HT-29 (cell line): ENCODE measurements around the gene RPL19. TPM values are rescaled to one million over a fixed set of nuclear protein-coding genes. Genes with fewer than 3 reads are reported as not detected.

Experiments used
- DNase-seq: peaks from one replicate; pipeline ENCODE4 v3.0.0-alpha.2; 2015; ENCODE audit warnings: low spot score
- total RNA-seq: library from RNA; depleted of rRNA; stranded (reverse); fragments of >200 nt; shearing (Covaris generic); gene quantifications from 2 replicates; pipeline ENCODE4 v1.2.3, GENCODE V29; 2014

RPL19 gene
- total RNA-seq, 1 experiment from 2014 or later, result 2,436 TPM

DNA sequence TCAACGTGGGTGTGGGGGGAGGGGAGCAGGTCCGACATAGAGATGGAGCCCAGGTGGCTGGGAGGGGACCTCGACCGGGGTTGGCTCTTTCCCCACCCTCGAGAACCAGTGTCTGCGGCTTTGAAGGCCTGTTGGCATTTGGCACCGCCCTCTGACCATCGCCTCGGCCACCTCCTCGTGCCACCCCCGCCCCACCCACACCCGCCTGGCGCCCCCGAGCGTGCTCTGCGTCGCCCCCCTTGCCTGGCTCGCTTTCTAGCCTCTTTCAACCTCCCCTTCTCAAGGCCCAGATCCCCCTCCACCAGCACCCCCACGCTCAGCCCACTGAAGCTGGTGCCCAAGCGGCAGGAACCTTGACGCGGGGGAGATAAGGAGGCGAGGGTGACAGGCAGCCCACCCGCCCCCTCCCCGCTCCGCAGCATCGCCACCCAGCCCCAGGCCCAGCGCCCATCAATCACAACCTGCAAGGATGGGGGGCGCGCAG is 3.2 kb upstream of the RPL19 start:
- DNase-seq, result peak; percentile 27

DNA sequence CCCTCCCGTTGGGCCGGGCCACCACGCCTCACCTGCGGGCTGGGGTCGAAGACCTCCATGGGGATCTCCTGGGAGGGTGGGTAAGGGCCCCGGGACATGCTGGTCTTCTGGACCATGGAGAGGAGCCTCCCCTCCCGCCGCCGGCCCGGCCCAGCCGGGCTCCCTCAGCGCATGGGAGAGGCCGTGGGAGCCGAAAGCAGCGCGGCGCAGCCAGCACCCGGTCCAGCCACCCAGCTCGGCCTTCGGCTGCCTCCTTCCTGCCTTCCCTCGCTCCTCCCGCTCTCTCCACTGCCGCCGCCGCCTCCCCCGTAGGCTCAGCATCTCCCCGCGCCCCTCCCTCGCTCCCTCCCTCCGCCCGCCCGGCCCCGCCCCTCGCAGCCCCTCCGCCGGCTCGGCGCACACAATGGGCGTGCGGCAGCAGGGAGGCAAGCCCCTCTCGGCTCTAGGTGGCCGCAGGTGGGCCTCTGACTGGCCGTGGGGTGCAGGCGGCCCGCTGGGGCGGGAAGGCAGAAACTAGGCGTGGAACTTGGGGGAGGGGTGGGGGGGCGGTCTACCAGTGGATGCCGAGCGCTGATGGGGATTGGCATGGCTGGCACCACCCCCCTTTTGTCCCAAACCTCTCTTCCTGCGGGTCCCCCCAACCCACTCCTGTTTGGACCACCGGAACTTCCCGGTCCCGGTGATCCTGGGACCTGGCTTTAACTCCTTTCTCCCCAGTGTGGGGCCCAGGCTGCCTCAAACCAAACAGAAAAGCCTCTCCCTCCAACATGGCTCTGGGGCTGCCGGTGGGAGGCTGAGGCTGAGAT is 2.5 kb upstream of the RPL19 start, which contains the start of gene CACNB1:
Gene CACNB1 (minus strand): TSS at position 290 of the 806 bp plus-strand sequence. CDS start 174 bp downstream, at position 116.
- peak; percentile 44 for DNase-seq

DNA sequence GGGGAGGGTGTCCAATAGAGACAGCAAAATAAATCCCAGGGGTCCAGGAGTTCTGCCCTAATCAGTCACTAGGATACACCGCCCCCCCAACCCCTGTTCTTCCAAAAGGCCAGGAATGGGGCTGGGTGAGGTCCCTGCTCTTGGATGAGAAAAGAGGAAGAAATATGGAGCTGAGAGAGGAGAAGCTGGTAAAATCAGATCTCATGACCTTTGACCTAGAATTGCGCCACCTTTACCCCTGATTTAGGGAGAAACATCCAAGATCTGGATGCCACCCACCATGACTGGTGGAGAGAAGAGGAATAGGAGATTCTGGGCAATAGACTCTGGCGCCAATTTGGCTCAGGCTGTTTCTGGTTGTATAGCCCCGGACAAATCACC is 1.9 kb upstream of the RPL19 start:
- no peak for DNase-seq

DNA sequence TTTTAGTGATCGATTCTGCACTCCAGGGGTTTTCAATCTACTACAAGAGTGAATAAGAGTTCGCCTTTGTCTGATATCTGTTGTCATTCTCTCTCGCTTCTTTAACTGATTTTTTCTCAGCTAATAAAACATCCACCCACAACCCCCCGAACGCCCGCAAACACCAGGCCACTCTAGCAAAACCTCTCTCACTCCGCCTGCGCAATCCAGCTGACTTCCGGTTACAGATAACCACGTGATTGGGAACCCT is 338 bp upstream of the RPL19 start:
- DNase-seq, result peak; percentile 94

DNA sequence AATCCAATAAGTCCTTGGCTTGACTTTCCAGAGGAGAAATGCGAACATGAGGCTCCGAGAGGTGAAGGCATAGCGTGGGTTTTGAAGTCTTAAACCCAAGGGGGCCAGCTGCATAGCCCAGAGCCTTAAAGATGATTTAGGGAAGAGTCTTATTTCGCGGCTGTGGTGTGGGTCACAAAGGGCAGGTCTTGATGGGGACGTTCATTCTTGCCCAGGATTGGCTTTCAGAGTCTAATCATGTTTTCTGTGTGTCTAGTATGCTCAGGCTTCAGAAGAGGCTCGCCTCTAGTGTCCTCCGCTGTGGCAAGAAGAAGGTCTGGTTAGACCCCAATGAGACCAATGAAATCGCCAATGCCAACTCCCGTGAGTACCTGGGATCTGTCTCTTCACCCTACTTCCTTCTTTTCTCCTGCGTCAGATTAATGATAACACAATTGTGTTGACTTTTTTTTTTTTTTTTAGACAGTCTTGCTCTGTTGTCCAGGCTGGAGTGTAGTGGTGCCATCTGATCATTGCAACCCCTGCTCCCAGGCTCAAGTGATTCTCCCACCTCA is 951 bp downstream of the RPL19 start:
- DNase-seq, result peak; percentile 12

DNA sequence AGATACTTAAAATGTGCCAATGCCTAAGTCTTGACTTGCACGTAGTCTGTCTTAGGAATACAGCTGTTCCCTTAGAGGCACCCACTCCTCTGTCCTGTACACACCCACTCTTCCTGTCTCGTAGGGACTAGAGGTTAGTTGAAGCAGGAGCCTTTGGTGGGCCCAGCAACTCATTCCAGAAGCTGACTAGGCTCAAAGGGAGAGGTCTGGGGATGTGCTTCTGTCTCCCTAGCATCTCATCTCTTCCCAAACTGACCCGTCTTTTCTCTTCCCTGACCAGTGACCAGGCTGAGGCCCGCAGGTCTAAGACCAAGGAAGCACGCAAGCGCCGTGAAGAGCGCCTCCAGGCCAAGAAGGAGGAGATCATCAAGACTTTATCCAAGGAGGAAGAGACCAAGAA is 4.2 kb downstream of the RPL19 start:
- no peak for DNase-seq

DNA sequence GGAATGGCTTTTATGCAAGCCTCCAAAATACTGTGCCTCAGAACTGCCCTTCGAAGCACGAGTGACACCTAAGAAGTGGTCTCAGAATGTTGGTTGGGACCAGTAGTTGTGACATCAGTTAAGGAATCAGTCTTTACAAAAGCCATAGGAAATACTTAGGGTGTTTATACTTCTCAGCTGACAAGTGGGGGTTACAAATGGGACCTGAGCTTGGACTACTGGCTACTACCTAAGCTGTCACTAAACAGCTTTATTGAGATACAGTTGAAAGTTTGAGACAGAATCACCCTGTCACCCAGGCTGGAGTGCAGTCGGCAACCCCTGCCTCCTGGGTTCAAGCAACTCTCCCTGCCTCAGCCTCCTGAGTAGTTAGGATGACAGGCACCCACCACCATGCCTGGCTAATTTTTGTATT is 5.0 kb downstream of the RPL19 start:
- DNase-seq, result peak; percentile 33

DNA sequence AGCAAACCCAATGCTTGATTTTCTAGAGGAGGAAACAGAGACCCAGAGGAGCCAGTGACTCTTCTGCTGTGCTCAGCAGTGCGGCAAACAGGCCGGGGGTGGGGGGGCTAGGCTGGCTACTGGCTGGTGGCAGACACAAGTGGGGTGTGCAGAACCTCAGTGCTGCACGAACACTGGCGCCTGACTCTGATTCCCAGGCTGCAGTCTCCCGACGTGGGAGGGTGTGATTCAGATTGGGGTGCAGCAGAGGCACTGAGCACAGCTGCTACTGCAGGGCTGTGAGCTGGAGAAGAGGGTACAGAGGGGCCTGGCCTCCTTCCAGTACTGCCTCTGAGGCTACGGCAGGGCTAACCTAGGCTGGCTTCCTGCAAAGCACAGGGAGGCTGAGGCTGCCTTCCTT is 8.1 kb downstream of the RPL19 start:
- no peak for DNase-seq

DNA sequence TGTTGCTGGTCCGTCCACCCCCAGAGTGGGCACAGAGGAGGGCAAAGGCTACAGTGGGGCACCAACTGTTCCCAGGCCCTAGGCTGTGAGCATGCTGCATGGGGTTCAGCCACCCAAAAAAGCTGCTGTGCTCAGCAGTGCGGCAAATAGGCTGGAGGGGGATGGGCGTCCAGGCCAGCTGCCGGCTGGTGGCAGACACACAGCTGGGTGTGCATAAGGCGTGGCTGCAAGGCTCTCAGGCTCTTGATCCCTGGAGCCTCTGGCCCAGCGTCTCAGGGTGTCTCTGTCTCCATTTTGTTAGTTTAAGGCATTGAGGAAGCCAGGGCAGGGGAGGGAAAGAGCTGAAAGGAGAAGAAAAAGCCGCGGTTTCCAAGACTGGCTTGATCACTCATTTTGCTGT is 8.8 kb downstream of the RPL19 start:
- peak; percentile 35 for DNase-seq

DNA sequence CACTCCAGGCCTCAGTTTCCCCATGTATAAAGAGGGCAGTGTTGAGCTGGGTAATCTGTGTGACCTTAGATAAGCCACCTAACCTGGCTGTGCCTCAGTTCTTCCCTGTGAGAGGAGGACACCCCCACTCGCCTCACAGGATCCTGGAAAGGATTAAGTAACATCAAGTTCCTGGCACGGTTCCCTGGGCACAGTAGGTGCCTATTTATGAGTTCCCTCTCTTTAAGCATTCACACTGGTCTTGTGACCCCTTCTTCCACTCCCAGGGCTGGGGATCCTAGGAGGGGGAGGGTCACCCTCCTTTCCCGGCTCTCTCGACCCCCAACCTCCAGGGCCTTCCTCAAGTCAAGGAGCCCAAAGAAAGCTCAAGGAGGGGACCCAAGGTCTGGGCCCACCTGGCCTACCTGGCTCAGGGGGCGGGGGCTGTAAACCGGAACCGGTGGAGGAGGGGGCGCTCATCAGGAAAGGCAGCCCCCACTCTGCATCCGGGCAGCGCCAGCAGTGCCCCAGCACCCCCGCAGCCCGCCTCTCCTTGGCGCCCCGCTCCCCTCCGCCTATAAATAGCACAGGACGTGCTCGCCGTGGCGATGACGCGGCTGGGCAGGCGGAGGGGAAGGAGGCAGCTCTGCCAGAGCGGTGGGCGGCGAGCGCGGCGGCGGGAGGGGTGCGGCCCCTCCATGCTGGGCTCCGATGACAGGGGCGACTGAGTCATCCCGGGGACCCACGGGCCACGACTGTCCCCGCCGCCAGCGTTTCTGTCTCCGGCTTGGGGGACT is 9.4 kb downstream of the RPL19 start:
- DNase-seq, result no peak

DNA sequence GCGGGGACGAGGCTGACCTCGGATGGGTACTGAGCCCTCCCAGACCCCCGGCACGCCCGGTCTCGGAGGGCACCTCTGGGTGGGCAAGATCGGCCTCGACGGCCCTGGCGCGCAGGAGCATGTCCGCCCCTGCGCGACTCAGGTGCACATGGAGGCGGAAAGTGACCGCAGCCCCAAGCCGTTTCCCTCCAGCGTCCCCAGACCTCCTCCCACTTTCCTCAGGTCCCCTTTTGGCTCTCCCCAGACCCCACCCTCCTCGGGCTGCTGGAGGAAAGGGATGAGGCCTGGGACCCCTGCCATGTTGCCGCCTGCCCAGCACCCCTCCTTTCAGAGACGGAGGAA is 10.0 kb downstream of the RPL19 start:
- no peak for DNase-seq

DNA sequence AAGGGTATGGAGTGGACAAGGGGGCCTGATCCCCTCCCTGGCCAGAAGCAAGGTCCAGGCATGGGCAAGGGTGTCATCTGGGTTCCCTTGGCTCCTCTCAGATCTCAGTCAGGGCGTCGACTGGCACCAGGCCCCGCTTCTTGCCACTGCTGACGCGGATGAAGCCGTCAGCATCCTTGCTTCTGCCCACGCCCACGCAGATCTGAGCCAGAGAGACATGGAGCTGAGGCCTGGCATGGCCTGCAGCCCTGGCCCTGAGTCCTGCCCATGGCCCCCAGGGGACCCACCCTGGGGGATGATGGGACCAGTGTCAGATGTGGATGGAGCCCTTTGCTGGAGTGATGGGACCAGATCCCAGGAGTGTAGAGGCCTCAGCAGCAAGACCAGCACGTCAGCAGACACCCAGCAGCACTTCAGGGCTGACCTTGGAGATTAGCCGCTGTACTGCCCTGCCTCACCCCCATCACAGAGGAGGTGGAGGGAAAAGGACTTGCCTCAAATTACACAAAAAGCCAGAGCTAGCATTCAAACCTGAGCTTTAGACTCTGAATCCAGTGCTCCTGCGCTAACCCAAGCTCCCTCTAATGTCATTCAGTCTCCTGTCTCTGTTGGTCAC is 12.2 kb downstream of the RPL19 start:
- no peak for DNase-seq

DNA sequence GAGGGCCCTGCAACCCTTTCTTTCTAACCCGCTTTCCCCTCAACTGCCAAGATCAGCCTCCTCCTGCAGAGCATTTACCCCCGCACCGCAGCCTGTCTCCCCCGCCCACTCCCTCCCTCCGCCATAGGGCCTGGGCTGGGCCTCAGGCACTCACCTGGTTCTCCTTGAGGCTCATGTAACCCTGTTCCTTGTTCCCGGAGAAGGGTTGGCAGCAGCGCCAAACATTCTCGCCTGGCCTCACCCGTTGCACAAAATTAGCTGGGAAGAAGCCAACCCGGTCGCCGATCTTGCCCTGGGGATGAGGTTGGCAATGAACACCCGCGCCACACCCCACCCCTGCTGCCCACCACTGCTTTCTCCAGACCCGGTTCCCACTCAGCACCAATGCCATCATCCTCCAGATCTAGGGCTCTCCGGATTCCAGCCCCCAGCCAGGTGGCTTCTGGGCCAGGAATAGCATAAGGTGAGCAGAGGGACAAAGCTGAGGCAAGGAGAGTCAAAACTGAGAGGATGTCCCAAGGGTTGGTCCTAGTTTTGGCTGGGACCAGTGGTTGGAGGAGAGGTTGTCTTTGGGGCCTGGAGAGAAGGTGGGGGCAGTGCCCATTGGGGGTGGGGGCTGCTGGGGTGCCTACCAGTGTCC is 12.9 kb downstream of the RPL19 start:
- DNase-seq, result no peak

DNA sequence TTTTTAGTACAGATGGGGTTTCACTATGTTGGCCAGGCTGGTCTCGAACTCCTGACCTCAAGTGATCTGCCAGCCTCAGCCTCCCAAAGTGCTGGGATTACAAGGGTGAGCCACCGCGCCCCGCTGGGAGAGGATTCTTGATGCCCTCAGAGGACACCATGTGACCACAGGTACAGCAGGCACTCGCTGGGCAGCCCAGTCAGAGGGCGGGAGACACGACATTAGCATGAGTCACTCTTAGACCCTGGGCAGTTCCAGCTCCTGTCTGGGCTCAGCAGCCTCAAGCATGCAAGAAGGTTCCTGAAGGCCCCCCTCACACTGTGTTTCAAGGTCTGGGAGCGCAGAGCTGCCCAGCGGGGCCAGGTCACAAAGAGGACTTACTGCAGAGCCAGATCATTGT is 13.8 kb downstream of the RPL19 start:
- DNase-seq, result peak; percentile 65

DNA sequence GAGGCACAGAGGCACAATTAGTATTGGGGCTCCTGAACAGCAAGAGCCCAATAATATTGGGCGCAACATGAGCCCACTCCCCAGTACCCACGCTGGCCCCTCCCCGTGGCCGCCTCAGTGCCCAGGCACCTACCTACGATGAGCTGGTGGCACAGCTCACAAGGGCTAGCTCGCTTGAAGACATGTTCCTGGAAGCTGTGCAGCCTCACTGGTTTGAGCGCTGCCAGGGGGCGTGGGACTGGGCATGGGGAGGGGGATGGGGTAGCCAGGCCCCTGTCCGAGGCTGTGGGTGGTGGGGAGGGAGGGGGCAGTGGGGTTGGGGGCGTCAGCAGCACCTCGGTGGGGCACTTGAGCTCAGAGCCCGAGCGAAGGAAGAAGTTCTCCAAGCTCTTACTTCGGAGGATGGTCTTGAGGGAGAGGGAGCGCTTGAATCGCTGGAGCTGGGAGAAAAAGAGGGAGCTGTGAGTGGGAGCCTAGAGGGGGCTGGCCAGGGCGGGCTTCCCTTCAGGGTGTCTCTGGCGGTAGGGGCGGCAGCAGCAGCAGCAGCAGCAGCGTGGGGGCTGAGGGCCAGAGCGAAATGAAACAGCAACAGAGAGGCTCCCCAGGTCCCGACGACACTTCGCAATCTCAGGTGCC is 17.8 kb downstream of the RPL19 start:
- DNase-seq, result no peak

DNA sequence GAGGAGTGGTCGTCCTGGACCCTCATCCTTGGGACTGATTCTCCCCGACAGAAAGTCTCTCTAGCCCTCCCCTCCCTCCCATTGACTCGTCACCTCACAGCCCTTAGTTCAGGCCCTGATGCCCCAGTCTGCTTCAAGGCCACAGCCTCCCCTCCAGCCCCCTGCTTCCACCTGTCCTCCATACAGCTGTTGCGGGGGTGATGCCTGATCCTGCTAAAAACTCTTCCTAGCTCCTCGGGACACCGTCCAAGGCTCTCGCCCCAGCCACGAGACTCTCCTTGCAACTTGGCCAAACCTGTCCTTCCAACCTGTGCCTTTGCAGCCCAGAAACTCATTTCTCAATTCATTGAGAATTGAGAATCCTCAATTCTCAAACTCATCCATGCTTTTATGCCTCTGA is 18.8 kb downstream of the RPL19 start:
- DNase-seq, result no peak

DNA sequence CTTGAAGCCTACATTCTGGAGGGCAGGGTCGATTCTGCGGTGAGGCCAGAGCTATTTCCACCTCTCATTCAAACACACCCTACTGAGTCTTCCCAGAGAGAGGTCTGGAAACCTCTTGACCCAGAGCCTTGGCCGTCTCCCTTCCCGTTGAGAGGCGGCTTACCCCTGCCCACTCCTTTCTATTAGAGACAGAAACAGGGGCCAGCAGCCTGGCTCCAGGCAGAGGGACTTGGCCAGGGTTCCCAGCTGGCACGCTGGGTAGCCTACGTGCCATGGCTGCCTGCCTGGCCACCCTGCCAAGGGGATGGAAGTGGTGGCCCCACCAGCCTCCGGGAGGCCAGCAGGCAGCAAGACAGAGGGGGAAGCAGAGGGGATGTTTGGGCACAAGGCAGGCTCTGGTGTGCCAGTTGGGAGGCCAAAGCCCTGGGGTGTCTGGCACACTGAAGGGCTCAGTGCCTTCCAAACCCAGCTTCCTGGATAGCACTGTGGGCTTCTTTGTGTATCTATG is 19.6 kb downstream of the RPL19 start:
- no peak for DNase-seq

DNA sequence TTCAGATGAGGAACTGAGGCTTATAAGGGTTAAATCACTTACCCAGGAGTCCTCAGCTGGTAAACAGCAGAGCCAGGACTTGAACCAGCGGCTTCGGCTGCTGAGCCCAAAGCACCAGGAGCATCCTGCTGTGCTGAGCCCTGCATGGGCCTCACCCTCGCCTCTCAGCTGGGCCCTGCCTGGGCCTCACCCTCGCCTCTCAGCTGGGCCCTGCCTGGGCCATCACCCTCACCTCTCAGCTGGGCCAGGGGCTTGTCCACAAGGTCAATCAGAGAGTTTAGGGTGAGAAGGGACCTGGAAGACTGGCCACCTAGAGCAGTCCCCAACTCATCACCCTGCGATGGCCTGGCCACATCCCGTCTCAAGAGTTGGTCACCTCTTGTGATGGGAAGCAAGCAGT is 21.5 kb downstream of the RPL19 start:
- DNase-seq, result no peak

DNA sequence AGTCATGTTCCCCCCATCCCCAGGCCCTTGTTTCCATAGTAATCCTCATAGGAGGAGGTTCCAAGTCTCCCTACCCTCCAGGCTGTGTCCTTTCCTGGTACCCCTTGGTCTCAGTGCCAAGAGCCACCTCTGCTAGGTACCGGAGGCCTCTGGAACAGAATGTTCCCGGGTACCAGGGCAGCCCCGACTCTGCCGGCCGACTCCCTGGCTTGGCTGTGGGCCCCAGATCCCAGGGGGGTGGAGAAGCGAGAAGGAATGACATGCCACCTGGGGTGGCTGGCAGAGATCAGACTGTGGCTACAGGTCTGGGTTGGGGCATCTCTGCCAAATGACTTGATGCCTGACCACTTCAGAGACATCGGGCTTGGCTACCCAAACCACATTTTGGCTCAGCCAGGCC is 22.1 kb downstream of the RPL19 start:
- no peak for DNase-seq

DNA sequence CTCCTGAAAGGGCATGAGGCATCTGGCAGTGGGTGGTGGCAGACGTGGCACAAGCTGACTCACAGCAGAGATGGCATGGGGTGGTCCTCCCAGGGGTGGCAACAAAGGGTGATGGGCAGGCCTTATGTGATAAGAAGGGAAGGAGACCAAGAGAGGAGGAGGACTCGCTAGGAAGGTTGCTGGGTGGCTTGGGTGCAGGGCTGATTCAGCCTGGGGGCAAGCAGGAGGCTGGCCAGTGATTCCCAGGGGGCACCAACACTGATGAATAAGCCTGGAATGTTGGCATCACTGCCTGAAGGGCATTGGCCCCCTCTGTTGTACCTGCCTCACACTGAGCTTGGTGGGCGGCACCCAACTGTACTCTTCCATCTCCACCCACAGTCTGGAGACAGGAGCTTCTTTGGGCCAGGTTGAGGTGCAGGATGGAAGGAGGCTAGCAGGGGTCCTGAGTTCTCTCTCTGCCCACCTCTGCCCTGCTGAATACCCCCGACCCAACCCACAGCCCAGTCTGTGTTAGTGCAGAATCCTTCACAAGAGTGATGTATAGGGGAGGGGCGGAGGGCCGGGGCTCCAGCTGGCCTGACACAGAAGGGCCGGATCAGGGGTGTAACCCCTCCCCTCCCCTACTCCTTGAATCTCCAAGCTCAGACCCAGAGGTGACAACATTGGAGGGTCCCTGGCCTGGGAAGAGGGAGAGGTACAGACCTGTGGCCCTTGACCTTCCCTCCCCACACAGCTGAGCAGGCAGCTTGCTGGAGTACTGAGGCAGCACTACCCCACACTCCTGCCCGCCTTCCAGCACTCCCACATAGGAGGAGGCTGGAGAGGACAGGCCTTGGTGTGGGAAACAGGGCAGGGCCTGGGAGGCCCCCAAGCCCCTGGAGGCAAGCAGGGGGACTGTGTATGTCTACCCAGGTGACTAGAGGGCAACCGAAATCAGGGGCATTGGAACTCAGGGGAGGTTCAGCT is 23.1 kb downstream of the RPL19 start:
- DNase-seq, result no peak
